HEK293 (cell line): ENCODE measurements around the gene CBFA2T2.

Experiments
- CTCF ChIA-PET: fragments of 350-600 bp; formaldehyde crosslinking; extraction: SDS; loops from one replicate; lab custom pipeline; 2021; ENCODE audit warnings: antibody characterized with exemption; lab: Yijun Ruan, JAX
- POLR2A ChIA-PET: fragments of 300-600 bp; formaldehyde crosslinking; extraction: SDS; loops from one replicate; lab custom pipeline; 2020; ENCODE audit warnings: antibody characterized with exemption, inconsistent platforms; lab: Yijun Ruan, JAX
- H3K27ac ChIP-seq: fragments of 200-500 bp; sonication (Bioruptor generic); 2 replicates; pipeline ENCODE4 v1.5.1; 2014; ENCODE audit warnings: low read depth, low read length, control low read depth, inconsistent platforms; ENCODE audit errors: extremely low read depth
- H3K36me3 ChIP-seq, 2 experiments: fragments of 200-500 bp in 1 of 2; sonication (Bioruptor generic) in 1 of 2; 1 replicate in 1 of 2; 2 replicates in 1 of 2; pipeline ENCODE4 v1.5.1; 2014 to 2017; ENCODE audit warnings: inconsistent platforms in 2 of 2, low read length in 2 of 2; ENCODE audit not compliant: control insufficient read depth in 2 of 2, insufficient read depth in 1 of 2
- H3K4me1 ChIP-seq: fragments of 200-500 bp; sonication (Bioruptor generic); 2 replicates; pipeline ENCODE4 v1.5.1; 2014; ENCODE audit warnings: mild to moderate bottlenecking, low read length, inconsistent platforms; ENCODE audit not compliant: control insufficient read depth, insufficient read depth
- H3K4me3 ChIP-seq: 2 replicates; pipeline ENCODE4 v1.5.1; 2011; ENCODE audit warnings: low read depth, mild to moderate bottlenecking, control low read depth, low read length, moderate library complexity
- H3K9me3 ChIP-seq: fragments of 200-500 bp; sonication (Bioruptor generic); 2 replicates; pipeline ENCODE4 v1.5.1; 2014; ENCODE audit warnings: low read depth, low read length, inconsistent platforms; ENCODE audit not compliant: control insufficient read depth, insufficient read depth
- AEBP2 ChIP-seq: fragments of 450-650 bp; formaldehyde crosslinking; IDR thresholded peaks from 2 replicates; pipeline ENCODE4 v1.5.1; 2016; ENCODE audit warnings: missing biosample characterization, missing genetic modification characterization, borderline replicate concordance
- BCL11A ChIP-seq: fragments of 450-650 bp; formaldehyde crosslinking; IDR thresholded peaks from 2 replicates; pipeline ENCODE4 v1.5.1; 2016; ENCODE audit warnings: low read depth, missing biosample characterization, missing genetic modification characterization
- BCL6B ChIP-seq: fragments of 450-650 bp; formaldehyde crosslinking; IDR thresholded peaks from 2 replicates; pipeline ENCODE4 v1.5.1; 2017; ENCODE audit warnings: missing biosample characterization, missing genetic modification characterization
- EGR2 ChIP-seq: fragments of 450-650 bp; formaldehyde crosslinking; IDR thresholded peaks from 2 replicates; pipeline ENCODE4 v1.5.1; 2016; ENCODE audit warnings: low read depth, missing biosample characterization, missing genetic modification characterization
- ELK4 ChIP-seq: IDR thresholded peaks from 2 replicates; pipeline ENCODE4 v1.6.1; 2011; ENCODE audit warnings: mild to moderate bottlenecking, low read depth, low read length, borderline replicate concordance
- GLIS2 ChIP-seq: fragments of 450-650 bp; formaldehyde crosslinking; IDR thresholded peaks from 2 replicates; pipeline ENCODE4 v1.5.1; 2016; ENCODE audit warnings: missing biosample characterization, missing genetic modification characterization
- PRDM2 ChIP-seq: fragments of 450-650 bp; formaldehyde crosslinking; IDR thresholded peaks from 2 replicates; pipeline ENCODE4 v1.5.1; 2016; ENCODE audit warnings: missing biosample characterization, missing genetic modification characterization, borderline replicate concordance
- PRDM4 ChIP-seq: fragments of 450-650 bp; formaldehyde crosslinking; IDR thresholded peaks from 2 replicates; pipeline ENCODE4 v1.5.1; 2017; ENCODE audit warnings: missing biosample characterization, missing genetic modification characterization
- RBAK ChIP-seq: fragments of 450-650 bp; formaldehyde crosslinking; IDR thresholded peaks from 2 replicates; pipeline ENCODE4 v1.5.1; 2016; ENCODE audit warnings: missing biosample characterization, missing genetic modification characterization
- SALL2 ChIP-seq: fragments of 450-650 bp; formaldehyde crosslinking; IDR thresholded peaks from 2 replicates; pipeline ENCODE4 v1.5.0; 2017; ENCODE audit warnings: missing biosample characterization, mild to moderate bottlenecking, missing genetic modification characterization, borderline replicate concordance
- YY1 ChIP-seq: fragments of 450-650 bp; formaldehyde crosslinking; IDR thresholded peaks from 2 replicates; pipeline ENCODE4 v1.5.1; 2018; ENCODE audit warnings: missing biosample characterization, missing genetic modification characterization
- YY2 ChIP-seq: fragments of 450-650 bp; formaldehyde crosslinking; IDR thresholded peaks from 2 replicates; pipeline ENCODE4 v1.5.1; 2016; ENCODE audit warnings: missing biosample characterization, missing genetic modification characterization
- ZBTB1 ChIP-seq: fragments of 450-650 bp; formaldehyde crosslinking; IDR thresholded peaks from 2 replicates; pipeline ENCODE4 v1.5.1; 2016; ENCODE audit warnings: missing biosample characterization, missing genetic modification characterization
- ZNF175 ChIP-seq: fragments of 450-650 bp; formaldehyde crosslinking; IDR thresholded peaks from 2 replicates; pipeline ENCODE4 v1.5.1; 2016; ENCODE audit warnings: missing biosample characterization, missing genetic modification characterization
- ZNF2 ChIP-seq: fragments of 450-650 bp; formaldehyde crosslinking; IDR thresholded peaks from 2 replicates; pipeline ENCODE4 v1.5.1; 2016; ENCODE audit warnings: missing biosample characterization, missing genetic modification characterization
- ZNF214 ChIP-seq: fragments of 450-650 bp; formaldehyde crosslinking; IDR thresholded peaks from 2 replicates; pipeline ENCODE4 v1.5.1; 2017; ENCODE audit warnings: missing biosample characterization, mild to moderate bottlenecking, missing genetic modification characterization, borderline replicate concordance
- ZNF239 ChIP-seq: fragments of 450-650 bp; formaldehyde crosslinking; IDR thresholded peaks from 2 replicates; pipeline ENCODE4 v1.5.1; 2016; ENCODE audit warnings: missing biosample characterization, missing genetic modification characterization
- ZNF24 ChIP-seq: fragments of 450-650 bp; formaldehyde crosslinking; IDR thresholded peaks from 2 replicates; pipeline ENCODE4 v1.5.1; 2016; ENCODE audit warnings: missing biosample characterization, missing genetic modification characterization
- ZNF248 ChIP-seq: fragments of 450-650 bp; formaldehyde crosslinking; IDR thresholded peaks from 2 replicates; pipeline ENCODE4 v1.5.1; 2017; ENCODE audit warnings: missing biosample characterization, missing genetic modification characterization
- ZNF362 ChIP-seq: fragments of 450-650 bp; formaldehyde crosslinking; IDR thresholded peaks from 2 replicates; pipeline ENCODE4 v1.5.1; 2016; ENCODE audit warnings: missing biosample characterization, missing genetic modification characterization
- ZNF580 ChIP-seq: fragments of 450-650 bp; formaldehyde crosslinking; IDR thresholded peaks from 2 replicates; pipeline ENCODE4 v1.5.1; 2016; ENCODE audit warnings: missing biosample characterization, missing genetic modification characterization
- ZNF624 ChIP-seq: fragments of 450-650 bp; formaldehyde crosslinking; IDR thresholded peaks from 2 replicates; pipeline ENCODE4 v1.5.1; 2017; ENCODE audit warnings: missing biosample characterization, missing genetic modification characterization
- ZNF701 ChIP-seq: fragments of 450-650 bp; formaldehyde crosslinking; IDR thresholded peaks from 2 replicates; pipeline ENCODE4 v1.5.1; 2016; ENCODE audit warnings: missing biosample characterization, missing genetic modification characterization

CBFA2T2 gene

GRCh38 chr20:33477386-33478234 is 12.3 kb upstream of the CBFA2T2 start (continued):
- no peak for TF ChIP-seq PRDM2 (tag by site-specific recombination)
- no peak for TF ChIP-seq YY1 (tag by site-specific recombination)
- TF ChIP-seq BCL6B: no peak
- TF ChIP-seq ZNF175: no peak
- no peak for TF ChIP-seq BCL11A (tag by site-specific recombination)
- no peak for TF ChIP-seq ZNF701 (tag by site-specific recombination)
- no peak for TF ChIP-seq ELK4
- TF ChIP-seq ZNF214 (tag by site-specific recombination): no peak
- no peak for TF ChIP-seq RBAK (tag by site-specific recombination)
- TF ChIP-seq ZNF362 (tag by site-specific recombination): no peak
- no peak for TF ChIP-seq YY2 (tag by site-specific recombination)
- TF ChIP-seq ZNF239 (tag by site-specific recombination): no peak
- no peak for TF ChIP-seq ZNF24
- no peak for TF ChIP-seq EGR2
- TF ChIP-seq ZNF248 (tag by site-specific recombination): no peak

GRCh38 chr20:33480048-33480447 is 9.8 kb upstream of the CBFA2T2 start:
- Histone ChIP-seq H3K4me3 (no peak overlapping the region), H3K27ac (no peak overlapping the region), H3K36me3 (no peaks in the 10 kb centered on the region), H3K9me3 (no peaks in the 10 kb centered on the region), H3K4me1 (no peaks in the 10 kb centered on the region)
- ChIA-PET CTCF (no interaction called here), POLR2A (interaction anchor here (1.9 kb wide), 1 partner anchor 10 kb away, joined by 7 read pairs; the partner anchor contains the start of gene CBFA2T2)
- no peak for TF ChIP-seq GLIS2 (tag by site-specific recombination)
- no peak for TF ChIP-seq ZNF580
- no peak for TF ChIP-seq ZNF2
- TF ChIP-seq SALL2 (tag by site-specific recombination): no peak
- no peak for TF ChIP-seq ZNF248 (tag by site-specific recombination)
- TF ChIP-seq ZBTB1 (tag by site-specific recombination): no peak
- no peak for TF ChIP-seq PRDM4
- no peak for TF ChIP-seq ZNF624 (tag by site-specific recombination)
- no peak for TF ChIP-seq AEBP2 (tag by site-specific recombination)
